ENCODE results near the gene ADGRD2.

DNA sequence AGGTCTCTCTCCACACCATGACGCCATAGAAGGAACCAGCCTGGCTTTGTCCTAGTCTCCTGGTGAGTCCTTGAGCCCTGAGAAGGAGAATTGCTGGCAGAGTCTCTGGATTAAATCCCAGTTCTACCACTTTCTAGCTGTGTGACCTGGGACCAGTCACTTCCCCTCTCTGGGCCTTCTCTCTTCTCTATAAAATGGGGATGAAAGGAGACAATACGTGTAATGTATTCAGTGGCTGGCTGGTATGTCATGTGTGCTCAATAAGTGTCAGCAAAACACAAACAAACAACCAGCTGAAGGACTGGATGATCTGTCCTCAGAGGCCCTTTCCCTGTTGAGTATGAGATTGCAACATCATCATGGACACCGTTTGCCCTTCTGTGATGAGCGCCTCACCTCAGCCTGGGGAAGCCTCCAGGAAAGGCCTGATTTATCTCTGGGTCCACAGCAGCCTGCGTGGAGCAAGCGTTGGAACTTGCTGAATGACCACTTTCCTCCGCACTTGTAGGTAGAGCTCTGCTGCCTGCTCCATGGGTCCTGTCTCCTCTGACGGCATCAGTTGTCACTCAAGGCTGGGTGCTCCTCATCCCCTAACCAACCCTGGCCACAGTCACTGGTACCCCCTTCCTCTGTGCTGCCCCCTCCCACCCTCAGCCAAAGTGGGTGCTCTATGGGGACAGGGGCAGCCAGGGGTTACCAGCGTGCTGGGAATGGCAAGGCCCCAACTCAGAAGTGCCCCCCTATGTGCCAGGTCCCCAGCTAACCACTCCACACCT is 60.6 kb downstream of the ADGRD2 start:
- TF ChIP-seq BHLHE40 (IDR thresholded peaks at IDR 0.05; ENCODE audit: borderline replicate concordance) = no peak
- no peak for TF ChIP-seq FOXA1 (IDR thresholded peaks at IDR 0.05)
- no peak for TF ChIP-seq ZNF384 (IDR thresholded peaks at IDR 0.05)
- TF ChIP-seq ARNT (IDR thresholded peaks at IDR 0.05) = no peak
- no peak for TF ChIP-seq HDGF (IDR thresholded peaks at IDR 0.05; ENCODE audit: borderline replicate concordance)
- TF ChIP-seq, protein P1, sequence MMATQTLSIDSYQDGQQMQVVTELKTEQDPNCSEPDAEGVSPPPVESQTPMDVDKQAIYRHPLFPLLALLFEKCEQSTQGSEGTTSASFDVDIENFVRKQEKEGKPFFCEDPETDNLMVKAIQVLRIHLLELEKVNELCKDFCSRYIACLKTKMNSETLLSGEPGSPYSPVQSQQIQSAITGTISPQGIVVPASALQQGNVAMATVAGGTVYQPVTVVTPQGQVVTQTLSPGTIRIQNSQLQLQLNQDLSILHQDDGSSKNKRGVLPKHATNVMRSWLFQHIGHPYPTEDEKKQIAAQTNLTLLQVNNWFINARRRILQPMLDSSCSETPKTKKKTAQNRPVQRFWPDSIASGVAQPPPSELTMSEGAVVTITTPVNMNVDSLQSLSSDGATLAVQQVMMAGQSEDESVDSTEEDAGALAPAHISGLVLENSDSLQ (IDR thresholded peaks at IDR 0.05) = no peak
- TF ChIP-seq SP1 (IDR thresholded peaks at IDR 0.05) = no peak
- no peak for TF ChIP-seq SUZ12 (IDR thresholded peaks at IDR 0.05)
- TF ChIP-seq ELF4 (IDR thresholded peaks at IDR 0.05) = no peak
- no peak for TF ChIP-seq NFRKB (IDR thresholded peaks at IDR 0.05)
